Activated CD8-positive, alpha-beta memory T cell treated with anti-CD3 and anti-CD28 coated beads, Interleukin-2, amount 50 U/mL, for 1 hour (primary cell): ENCODE data around the gene ARNT2.

ENCODE experiments used
- DNase-seq: peaks from one replicate; pipeline ENCODE4 v3.0.0-alpha.2; 2020; ENCODE audit errors: extremely low read depth

The ARNT2 gene

DNA sequence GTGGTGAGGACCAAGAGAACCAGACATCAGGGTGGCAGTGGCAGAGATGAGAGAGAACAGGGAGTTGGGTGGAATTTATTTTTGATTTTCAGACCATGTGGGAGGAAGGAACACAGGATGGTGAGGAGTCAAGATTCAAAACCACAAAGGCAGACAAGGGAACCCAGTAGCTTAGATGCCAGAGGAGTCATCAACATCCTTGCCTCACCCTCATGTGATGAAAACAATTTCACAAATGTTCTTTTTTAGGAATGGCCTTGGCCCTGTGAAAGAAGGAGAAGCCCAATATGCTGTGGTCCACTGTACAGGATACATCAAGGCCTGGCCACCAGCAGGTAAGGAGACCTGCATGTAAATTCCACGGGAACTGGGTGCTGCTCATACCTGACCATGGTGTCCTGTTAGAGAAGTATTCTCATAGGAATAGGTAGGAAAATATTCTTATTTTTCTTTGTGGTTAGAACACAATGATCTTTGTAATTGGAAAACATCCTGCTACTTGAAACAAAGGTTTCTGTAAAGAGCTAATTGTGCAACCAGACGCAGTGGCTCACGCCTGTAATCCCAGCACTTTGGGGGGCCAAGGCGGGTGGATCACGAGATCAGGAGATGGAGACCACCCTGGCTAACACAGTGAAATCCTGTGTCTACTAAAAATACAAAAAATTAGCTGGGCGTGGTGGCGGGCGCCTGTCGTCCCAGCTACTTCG is 110.0 kb downstream of the ARNT2 start:
- no peak for DNase-seq

- DNase-seq, result no peak
Observed at GRCh38 chr15:80517290-80517689, 113.1 kb downstream of the ARNT2 start.

DNA sequence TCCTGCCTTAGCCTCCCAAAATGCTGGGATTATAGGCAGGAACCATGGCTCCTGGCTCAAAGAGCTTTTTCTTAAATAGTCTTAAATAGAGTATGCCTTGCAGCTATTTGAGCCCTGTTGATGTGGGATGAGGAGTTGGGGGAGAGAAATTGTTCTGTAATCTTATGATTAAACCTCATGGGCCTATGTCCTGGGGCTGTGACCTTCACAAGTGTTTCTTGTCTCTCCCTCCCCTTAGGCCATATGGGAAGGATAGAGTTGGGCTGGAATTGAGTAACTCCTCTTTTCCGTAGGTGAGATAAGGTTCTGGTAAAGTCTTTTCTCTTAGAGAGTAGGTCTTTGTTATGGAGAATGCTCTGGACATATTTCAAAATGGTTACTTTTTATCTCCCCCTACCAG is 114.3 kb downstream of the ARNT2 start:
- no peak for DNase-seq

DNA sequence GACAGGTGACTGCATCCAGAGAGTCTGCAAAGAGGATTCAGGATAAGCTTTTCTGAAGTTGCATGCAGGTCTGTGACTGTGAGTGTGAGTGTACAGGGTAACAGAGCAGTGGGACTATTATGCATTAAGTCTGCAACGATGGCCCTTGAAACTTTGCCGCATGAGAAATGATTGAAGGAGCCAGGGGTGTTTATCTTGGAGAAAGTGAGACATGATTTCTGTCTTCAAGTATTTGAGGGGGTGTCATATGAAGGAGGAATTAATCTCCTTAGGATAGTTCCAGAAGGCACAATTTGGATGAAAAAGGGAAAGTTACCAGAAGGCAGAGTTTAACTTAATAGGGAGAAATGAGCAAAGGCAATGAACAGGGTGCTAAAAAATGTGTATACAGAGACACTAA is 119.6 kb downstream of the ARNT2 start:
- DNase-seq, result no peak

- no peak for DNase-seq
Observed at GRCh38 chr15:80525853-80526252, 121.7 kb downstream of the ARNT2 start.

DNA sequence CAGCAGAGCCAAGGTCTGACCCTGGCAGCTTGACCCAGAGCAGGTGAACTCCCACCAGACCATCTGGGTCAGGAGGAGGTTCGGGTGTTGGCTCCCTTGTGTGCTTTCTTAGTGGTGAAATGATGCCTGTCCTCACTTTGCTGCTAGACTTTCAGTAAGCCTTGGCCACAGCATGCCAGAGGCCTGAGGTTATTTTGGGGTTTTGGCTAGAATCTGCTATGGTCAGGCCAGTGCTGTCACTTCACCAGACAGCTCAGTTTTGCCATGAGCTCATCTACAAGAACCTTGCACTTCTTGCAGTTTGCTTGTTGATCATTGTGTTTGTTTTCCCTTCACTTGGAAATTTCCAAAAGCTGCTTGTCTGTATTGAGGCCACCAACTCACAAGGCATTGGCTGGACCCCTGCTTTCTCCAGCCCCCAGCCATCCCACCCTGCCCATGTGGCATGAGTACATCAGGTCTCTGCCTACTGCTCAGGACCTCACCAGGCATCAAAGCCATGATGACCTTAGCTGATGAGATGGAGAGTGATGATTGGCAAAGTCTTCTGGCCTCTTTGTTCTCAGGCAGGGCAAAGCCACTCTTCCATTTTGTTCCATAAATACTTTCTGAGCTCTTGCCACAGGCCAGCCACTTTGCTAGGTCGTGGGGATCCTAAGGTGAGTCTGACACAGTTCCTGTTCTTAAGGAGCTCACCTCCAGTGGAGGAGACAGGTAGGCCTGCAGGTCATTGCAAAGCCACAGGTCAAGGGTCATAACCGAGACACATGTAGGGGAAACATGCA is 122.6 kb downstream of the ARNT2 start:
- no peak for DNase-seq

- no peak for DNase-seq
Observed at GRCh38 chr15:80527406-80527805, 123.2 kb downstream of the ARNT2 start.

DNA sequence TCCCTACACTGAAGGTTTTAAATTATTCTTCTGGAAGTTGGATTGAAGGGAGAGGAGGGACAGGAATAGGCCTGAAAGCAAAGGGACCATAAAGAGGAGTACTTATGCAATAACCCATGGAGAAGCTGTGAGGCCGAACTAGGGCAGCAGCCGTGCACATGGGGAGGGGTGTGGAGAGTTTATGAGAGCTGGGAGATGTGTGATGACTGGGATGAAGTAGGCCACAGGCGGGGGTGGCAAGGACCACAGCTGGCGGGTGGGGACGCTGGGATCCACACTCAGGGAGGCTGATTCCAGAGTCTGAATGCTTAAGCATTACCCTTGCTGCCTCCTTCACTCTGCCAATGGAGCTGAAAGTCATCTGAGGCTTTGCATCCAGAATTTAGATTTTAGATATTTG is 123.8 kb downstream of the ARNT2 start:
- no peak for DNase-seq

- no peak for DNase-seq
Observed at GRCh38 chr15:80530737-80531365, 126.7 kb downstream of the ARNT2 start.

- DNase-seq, result no peak
Observed at GRCh38 chr15:80531388-80531787, 127.2 kb downstream of the ARNT2 start.

- no peak for DNase-seq
Observed at GRCh38 chr15:80531796-80532195, 127.6 kb downstream of the ARNT2 start.

- DNase-seq, result no peak
Observed at GRCh38 chr15:80533790-80534333, 129.7 kb downstream of the ARNT2 start.

DNA sequence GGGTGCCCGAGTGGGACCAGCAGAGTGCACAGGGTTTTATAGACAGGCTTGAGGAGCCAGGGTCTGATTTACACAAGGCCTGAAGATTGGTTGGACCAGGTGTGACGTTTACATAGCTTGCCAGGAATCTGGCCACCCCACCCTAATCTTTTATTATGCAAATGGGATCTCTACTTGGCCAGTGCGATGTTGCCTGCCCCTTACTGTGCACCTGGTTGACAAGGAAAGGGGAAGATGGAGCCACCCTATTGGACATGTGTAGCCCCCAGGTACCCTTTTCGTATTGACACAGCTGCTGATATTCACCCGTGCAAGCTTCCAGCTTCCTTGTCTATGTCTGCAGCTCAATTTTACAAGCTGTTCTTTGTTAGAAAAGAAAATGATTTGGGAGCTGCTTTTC is 132.0 kb downstream of the ARNT2 start:
- no peak for DNase-seq

GRCh38 chr15:80536716-80537115 is 132.5 kb downstream of the ARNT2 start:
- no peak for DNase-seq

DNA sequence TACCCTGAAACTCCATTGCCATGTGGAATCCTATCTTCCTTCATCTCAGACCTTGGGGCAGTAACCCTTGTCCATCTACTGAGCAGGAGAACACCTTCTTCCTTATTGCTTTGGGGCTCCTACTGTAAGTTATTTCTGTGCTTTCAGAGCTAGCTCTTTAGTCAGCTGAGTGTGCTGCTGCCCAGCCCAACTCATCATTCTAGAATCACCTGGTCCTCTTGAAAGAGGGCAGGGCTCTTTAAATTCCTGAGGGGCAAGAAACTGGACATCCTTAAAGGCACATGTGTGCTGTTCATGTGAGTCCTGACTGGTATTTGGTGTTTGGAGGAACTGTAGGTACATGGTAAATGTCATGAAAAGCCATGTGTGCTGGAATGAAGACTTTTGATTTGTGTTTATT is 140.9 kb downstream of the ARNT2 start:
- DNase-seq, result no peak

DNA sequence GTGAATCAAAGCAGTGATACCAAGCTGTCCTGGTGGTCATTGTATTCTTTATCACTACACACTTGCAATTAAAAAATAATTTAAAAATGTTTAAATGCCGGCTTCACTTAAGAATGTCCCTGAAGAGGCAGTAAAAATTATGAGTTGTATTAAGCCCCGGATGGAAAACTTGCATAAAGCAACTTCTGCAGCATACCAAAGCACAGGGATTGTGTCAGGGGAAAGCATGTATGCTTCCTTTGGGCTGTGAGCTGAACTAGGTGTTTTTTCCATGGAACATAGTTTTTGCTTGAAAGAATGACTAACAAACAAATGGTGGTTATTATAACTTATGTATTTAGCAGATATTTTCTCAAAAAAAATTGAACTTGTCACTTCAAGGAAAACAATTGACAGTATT is 143.1 kb downstream of the ARNT2 start:
- DNase-seq, result no peak

DNA sequence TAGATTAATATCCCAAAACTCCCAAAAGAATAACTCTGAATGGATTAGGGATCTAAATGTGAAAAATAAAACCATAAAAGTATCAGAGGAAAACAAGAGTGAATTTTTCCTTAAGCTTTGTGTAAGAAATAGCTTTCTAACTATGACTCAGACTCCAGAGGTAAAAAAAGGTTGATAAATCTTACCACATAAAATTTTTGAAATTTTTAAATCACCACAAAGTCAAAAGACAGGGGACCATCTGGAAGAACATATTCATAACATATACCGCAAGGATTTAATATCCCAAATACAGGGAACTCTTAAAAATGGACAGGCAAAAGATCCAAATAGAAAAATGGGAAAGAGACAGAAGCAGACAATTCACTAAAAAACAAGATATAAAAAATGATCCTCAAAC is 145.0 kb downstream of the ARNT2 start:
- DNase-seq, result no peak

- DNase-seq, result no peak
Observed at GRCh38 chr15:80549654-80550053, 145.5 kb downstream of the ARNT2 start.

- no peak for DNase-seq
Observed at GRCh38 chr15:80550219-80550907, 146.2 kb downstream of the ARNT2 start.

DNA sequence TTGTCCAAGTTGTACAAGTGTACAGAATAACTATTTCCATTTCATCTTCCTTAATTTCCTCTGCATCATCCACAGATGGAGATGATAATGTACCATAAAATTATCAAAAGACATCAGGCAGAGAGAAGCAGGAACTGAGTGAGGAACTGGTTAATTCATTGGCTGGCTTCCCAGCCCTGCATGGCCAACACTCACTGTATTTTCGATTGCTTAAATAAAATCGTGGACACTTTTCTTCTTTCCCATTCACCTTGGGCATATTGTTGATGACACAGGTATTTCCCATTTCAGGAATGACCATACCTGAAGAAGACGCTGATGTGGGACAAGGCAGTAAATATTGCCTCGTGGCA is 146.7 kb downstream of the ARNT2 start:
- no peak for DNase-seq

DNA sequence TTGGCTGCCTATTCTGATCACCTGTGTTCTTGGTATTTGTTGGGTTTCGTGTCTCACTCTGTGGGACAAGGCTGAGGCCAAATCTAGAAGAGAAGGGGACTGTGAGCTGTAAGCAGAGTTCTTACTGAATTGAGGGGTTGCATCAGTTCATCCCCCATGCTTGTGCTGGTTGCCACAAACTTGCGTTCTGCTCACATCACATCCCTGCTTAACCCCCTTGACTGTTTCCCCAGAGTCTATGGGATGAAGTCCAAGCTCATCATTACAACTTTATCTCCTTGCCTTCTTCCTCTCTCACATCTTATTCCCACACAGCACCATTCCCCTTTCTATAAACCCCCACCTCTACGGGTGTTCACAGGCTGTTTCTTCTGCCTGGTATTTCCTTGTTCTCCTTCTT is 147.2 kb downstream of the ARNT2 start:
- no peak for DNase-seq

- no peak for DNase-seq
Observed at GRCh38 chr15:80554560-80554959, 150.4 kb downstream of the ARNT2 start.
